HEK293T (cell line): ENCODE measurements around the gene ANKFN1.

Source experiments
- BHLHE40 ChIP-seq: fragments of 450-650 bp; IDR thresholded peaks from 2 replicates; pipeline ENCODE4 v1.6.1; 2016; ENCODE audit warnings: mild to moderate bottlenecking, moderate library complexity, borderline replicate concordance
- ELF4 ChIP-seq: fragments of 450-650 bp; IDR thresholded peaks from 2 replicates; pipeline ENCODE4 v1.6.1; 2017; ENCODE audit warnings: antibody characterized with exemption
- FOXK2 ChIP-seq: fragments of 450-650 bp; IDR thresholded peaks from 2 replicates; pipeline ENCODE4 v1.6.1; 2016; ENCODE audit warnings: mild to moderate bottlenecking
- HDGF ChIP-seq: fragments of 450-650 bp; IDR thresholded peaks from 2 replicates; pipeline ENCODE4 v1.6.1; 2017; ENCODE audit warnings: antibody characterized with exemption, borderline replicate concordance
- L3MBTL2 ChIP-seq: fragments of 450-650 bp; conservative IDR thresholded peaks from 2 replicates; pipeline ENCODE4 v1.6.1; 2016; ENCODE audit warnings: mild to moderate bottlenecking
- LEF1 ChIP-seq: fragments of 450-650 bp; IDR thresholded peaks from 2 replicates; pipeline ENCODE4 v1.6.1; 2017; ENCODE audit warnings: mild to moderate bottlenecking, borderline replicate concordance
- NFRKB ChIP-seq: fragments of 450-650 bp; IDR thresholded peaks from 2 replicates; pipeline ENCODE4 v1.6.1; 2016; ENCODE audit warnings: mild to moderate bottlenecking, moderate library complexity
- SP1 ChIP-seq: fragments of 450-650 bp; IDR thresholded peaks from 2 replicates; pipeline ENCODE4 v1.6.1; 2017
- SUZ12 ChIP-seq: fragments of 450-650 bp; IDR thresholded peaks from 2 replicates; pipeline ENCODE4 v1.6.1; 2016; ENCODE audit warnings: mild to moderate bottlenecking
- TARDBP ChIP-seq: fragments of 450-650 bp; IDR thresholded peaks from 2 replicates; pipeline ENCODE4 v1.6.1; 2016
- ZNF384 ChIP-seq: fragments of 450-650 bp; IDR thresholded peaks from 2 replicates; pipeline ENCODE4 v1.6.1; 2016

- TF ChIP-seq SUZ12 (no peak), ZNF384 (no peak), L3MBTL2 (no peak), ELF4 (no peak), TARDBP (no peak), HDGF (no peak), LEF1 (no peak), SP1 (no peak), NFRKB (no peak), FOXK2 (no peak), BHLHE40 (no peak)
These were observed 325.7 kb downstream of the ANKFN1 start for GRCh38 chr17:56478836-56479447.
